GM18520 (cell line): ENCODE measurements around the gene FLRT1.

Source experiments
- ATAC-seq: cut with Tn5 transposase; IDR thresholded peaks from one replicate; pipeline ENCODE4 v1.9.1; 2021; ENCODE audit not compliant: unreplicated experiment

FLRT1 gene

DNA sequence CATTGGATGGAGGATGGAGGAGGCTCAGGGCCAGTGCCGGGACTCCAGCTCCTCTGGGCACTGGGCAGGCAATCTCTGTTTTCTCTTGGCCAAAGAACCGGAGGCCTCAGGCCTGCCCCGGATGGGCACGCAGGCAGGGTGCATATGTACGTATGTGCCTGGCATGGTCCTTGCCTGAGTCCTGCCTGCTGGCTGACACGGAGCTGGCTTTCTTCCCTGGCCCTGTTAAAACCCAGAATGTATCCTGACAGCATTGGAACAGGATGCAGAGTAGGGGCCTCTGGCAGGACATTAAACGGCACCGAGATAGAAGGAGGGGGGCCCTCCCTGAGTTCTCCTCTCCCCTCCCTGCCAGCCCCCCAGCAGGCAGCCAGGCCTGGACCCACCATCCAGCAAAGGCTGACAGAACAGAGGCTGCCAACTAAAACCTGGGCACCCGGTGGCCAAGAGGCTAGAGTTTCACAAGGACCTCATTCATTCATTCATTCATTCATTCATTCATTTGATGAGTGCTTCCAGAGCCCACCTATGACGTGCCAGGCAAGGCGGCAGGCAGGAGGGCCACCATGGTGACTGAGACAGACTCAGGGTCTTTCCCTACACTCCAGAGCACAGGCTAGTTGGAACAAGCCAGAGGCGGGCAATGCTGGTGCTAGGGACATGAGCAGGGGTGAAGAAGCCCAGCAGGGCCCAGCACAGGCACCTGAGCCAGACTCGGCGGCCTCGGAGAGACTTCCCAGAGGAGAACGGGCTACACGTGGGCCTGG, 28.8 kb downstream of the FLRT1 start:
- ATAC-seq: no peak

- no peak for ATAC-seq
Measured at GRCh38 chr11:64065141-64065465, 29.4 kb downstream of the FLRT1 start.

DNA sequence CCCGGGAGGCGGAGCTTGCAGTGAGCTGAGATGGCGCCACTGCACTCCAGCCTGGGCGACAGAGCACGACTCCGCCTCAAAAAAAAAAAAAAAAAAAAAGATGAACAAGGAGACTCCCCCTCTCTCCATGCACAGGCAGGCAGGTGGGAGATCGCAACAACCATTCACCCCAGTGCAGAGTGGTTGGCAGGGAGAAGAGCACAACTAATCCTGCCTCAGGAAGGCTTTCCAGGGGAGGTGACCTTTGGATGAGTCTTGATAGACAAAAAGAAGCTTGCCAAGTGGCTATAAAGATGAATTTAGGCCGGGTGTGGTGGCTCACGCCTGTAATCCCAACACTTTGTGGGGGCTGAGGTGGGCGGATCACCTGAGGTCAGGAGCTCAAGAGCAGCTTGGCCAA, 30.0 kb downstream of the FLRT1 start:
- no peak for ATAC-seq

DNA sequence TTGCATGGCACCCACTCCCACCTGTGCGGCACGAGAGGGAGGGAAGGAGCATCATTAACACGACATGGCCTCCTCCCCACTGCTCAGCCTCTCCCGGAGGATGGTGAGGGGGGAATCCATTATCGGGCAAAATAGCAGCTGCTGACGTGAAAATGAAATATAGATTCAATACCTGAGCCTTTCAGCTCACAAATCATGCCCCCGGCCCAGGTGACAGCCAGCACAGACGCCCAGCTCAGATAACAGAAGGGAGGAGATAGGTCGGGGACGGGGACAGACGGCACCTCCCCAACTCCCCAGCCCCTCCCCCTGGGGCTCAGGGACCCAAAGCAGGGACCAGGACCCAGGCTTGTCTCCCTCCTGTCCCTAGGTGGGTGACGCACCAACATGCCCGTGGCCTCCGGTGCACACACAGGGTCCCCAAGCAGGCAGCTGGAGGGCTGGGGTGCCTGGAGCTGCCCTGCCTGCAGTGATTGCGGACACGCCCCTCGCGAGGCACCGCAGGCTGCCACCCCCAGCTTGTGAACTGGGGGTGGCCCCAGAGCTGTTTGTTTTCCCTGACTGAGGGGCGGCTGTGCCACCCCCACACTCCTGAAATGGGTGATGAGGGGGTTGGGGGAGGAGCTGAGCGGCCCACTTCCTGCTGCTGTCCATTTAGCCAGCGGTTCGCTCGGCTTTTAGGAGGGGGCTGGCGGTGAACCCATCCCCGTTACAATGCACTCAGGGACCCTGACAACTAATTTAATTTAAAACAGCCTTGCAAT, 31.7 kb downstream of the FLRT1 start:
- ATAC-seq: no peak

DNA sequence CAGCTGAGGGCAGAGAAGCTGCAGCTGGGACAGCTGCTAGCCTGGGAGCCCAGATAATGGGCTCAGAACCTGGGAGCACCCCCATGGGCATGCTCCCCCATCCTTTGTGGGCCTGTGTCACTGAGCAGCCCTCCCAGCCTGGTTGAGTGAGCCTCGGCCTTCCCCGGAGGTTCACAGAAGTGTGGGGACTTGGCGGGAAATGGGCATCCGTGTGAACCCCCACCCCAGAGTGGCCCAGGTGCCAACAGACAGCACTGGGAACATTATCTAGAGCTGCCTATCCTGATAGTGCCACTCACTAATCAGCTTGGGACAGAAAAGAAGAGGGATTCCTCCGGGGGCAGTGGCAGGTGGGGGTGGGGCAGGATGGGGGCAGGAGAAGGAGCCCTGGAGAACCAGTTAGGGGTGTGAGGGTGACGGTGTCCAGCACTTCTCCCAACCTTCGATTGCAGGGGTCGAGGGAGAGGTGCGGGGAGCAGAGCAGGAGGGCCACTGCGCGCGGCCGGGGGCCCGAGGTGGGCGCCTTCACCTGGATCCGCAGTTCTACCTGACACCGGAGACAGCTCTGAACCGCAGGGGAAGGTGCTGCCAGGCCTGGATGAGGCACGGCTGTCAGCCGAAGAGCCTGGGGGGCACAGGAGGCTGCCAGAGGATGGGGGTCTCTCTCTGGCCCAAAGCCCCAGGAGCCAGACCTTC, 33.1 kb downstream of the FLRT1 start:
- no peak for ATAC-seq

GRCh38 chr11:64069401-64070313, 33.9 kb downstream of the FLRT1 start:
- no peak for ATAC-seq

GRCh38 chr11:64070314-64070681, 34.6 kb downstream of the FLRT1 start:
- ATAC-seq: no peak

DNA sequence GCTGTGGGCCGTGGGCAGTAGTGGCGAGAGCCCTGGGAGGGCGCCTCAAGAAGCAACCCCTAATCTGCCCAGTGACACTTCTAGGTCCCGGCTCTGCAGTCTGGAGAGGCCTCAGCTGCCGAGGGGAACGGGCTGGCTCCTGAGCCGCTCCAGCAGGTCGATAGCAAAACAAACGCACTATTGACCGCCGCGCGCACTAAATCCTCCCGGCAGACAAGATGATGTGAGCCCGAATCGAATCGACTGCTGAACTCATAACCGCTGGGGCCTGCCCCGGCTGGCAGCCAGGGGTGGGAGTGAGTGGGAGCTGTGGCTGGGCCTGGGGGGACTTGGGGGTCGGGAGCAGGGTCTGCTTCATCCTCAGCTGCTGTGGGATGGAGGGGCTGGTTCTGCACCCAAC, 36.1 kb downstream of the FLRT1 start:
- no peak for ATAC-seq

DNA sequence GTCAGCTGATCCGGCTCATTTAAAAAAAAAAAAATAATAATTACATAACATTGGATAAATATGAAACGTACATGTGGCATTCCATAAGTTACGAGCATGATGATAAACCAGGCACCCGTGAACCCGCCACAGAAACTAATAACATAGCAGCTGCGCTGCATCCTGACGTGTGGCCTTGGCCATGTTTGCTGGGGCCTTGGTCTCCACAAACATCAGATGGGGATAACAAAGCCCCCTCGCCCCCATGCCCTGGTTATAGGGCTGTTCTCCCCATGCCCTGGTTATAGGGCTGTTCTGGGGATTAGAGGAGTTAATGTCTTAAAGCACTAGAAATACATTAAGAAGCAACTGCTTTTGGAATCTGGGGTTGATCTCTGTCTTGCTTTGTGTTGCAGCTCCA, 36.7 kb downstream of the FLRT1 start:
- no peak for ATAC-seq

DNA sequence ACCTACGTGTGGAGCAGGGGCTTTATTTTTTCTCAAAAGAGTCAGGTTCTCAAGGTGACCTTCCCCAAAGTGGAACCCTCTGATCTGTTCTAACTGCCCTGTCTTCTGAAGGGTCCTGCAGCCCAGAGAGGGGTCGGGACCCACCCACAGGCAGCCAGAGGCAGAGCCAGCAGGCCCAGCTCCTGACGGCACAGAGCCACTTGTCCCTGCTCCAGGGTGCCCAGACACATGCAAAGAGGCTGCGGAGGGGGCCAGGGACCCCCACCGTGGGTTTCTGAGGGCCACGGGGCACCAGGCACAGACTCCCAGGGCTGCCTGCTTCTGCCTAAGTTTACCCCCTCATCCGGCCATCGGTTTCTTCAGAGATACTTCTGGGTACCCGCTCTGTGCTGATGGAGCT, 37.1 kb downstream of the FLRT1 start:
- no peak for ATAC-seq

- ATAC-seq: no peak
Measured at GRCh38 chr11:64073542-64073941, 37.8 kb downstream of the FLRT1 start.

DNA sequence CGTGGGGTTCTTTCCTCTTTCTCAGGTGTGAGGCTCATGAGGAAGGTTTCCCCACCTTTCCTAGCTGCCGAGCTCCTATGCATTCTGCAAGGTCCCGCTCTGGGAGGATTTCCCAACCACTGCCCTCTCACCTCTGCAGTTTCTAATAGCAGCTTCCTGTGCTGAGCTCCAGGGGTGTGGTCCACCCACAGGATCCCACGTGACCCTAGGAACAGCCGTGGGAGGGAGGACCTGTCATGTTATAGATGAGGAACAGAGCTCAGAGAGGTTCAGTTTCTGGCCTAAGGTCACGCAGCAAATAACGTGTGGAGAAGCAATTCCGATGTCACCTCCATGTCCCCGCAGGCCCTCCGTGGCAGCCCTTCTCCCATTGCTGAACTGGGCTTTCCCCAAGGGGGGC, 38.5 kb downstream of the FLRT1 start:
- no peak for ATAC-seq

GRCh38 chr11:64076758-64077157, 41.0 kb downstream of the FLRT1 start:
- no peak for ATAC-seq

DNA sequence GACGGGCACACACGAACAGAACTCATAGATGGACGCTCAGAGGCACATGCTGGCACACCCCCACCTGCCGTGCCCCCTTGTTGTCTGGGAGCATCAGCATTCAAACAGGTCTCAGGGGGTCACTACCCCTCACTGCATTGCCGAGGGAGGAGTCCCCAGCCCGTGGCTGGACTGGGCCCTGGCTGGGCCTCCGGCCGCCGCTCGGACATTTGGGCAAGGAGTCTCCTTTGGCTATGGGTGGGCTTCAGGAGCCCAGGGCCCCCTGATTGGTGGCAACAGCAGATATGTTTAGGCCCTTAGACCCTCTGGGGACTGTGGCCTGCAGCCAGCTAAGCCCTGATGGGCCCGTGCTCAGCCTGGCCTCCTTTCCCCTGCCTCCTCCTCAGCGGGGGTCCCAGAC, 41.9 kb downstream of the FLRT1 start:
- ATAC-seq: no peak

DNA sequence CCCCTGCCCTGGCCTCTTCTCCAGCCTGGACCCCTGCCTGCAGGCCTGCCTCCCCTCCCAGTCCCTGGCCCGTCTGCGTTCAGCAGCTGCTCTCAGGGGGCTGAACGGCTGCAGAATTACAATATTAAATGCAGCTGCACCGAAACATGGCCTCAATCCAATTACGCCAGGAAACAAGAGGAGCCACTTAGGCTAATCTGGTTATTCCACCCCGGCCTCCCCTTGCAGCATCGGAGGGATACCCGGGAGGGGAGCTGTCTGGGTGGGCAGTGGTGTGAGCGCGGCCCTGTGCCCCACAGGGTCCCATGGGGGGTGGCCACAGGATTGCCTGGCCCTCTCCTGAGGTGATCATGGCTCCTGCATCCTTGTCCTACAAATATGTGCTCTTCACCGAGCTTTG, 42.6 kb downstream of the FLRT1 start:
- ATAC-seq: no peak

DNA sequence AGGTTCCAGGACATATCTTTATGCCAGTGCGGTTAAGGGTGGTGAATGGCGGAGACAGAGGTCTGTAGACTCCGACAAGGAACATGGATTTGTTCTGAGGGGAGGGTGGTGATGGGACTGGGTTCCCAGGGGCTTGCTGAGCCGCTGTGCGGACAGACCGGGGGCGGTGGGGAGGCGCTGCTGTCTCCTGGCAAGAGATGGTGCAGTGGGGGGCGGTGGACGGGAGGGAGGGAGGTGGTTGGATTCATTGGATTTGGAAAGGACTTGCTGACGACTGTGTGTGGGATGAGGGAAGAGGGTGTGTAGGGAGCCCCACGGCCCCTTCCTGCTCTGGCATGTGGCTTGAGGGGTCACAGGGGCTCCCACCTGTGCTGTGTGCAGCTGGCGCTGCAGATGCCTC, 43.2 kb downstream of the FLRT1 start:
- no peak for ATAC-seq

GRCh38 chr11:64080390-64080789, 44.7 kb downstream of the FLRT1 start:
- ATAC-seq: no peak

- ATAC-seq: no peak
Measured at GRCh38 chr11:64081745-64082442, 46.2 kb downstream of the FLRT1 start.

DNA sequence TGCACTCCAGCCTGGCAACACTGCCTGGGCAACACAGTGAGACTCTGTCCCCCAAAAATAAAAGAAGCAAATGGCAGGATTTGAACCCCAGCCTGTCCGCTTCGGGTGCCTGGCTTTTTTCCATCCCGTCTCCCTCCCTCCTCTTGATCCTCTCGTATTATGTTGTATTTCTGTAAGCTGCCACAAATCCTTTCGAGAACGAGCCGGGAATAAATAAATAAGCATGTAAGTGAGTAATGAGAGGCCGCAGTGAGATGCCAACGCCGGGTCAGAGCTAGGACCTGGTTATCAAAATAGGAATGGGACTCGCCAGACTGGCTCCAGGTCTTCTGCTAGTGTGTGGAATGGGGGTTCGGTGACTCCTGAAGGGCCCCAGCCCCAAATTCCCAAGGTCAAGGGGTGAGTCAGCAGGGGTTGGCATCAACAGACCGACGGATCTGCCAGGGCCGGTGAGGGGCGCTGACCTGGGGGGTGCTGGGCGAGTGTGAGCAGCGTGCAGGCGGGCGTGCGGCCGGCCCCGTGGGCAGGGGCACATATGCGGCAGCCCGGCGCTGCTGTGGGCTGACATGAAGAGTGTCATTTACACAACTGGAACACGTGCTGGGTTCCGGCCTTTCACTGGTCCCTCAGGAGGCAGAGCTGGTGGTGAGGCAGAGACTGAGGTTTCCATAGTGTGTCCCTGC, 47.8 kb downstream of the FLRT1 start:
- ATAC-seq: no peak
